ENCODE measurements around the gene BOLA1.
"Not testable (repeated sequence)": the region's sequence is repeated elsewhere in the genome, so short reads cannot be mapped to it uniquely, and the experiment has no call there.

BOLA1 gene

DNA sequence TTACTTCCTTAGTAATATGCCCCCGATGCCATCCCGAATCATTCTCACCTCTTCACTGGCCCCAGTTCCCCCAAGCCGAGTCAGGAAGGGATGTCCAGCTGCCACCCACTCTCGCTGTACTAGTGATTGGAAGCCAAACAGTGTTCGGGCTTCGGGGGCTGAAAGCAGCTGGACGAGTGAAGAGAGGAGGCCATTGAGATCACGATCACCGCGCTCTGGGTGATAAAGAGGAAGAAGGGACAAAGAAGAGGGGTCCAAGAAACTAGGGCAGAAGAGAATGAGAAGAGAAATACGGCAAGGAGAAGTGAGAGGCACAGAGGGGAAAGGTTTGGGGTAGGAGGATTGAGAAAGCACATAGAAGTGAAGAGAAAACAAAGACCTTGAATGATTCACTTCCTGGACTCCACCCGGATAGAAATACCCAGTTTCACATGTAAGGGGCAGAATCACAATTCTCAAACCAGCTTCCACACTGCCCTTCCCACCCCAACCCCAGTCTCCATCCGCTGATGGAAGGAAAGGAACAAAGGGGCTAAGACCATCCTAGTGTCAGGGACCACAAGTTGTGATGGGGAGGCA, 31.9 kb downstream of the BOLA1 start:
- DNase-seq (ENCODE audit: low read depth in 2 of 2) = no peak

GRCh38 chr1:149932474-149932873, 33.1 kb downstream of the BOLA1 start:
- no peak for DNase-seq (ENCODE audit: low read depth in 2 of 2)

- no peak for DNase-seq (ENCODE audit: low read depth in 2 of 2)
Measured at GRCh38 chr1:149933208-149933607, 33.8 kb downstream of the BOLA1 start.

- DNase-seq (ENCODE audit: low read depth in 2 of 2) = no peak
Measured at GRCh38 chr1:149934356-149934755, 35.0 kb downstream of the BOLA1 start.

DNA sequence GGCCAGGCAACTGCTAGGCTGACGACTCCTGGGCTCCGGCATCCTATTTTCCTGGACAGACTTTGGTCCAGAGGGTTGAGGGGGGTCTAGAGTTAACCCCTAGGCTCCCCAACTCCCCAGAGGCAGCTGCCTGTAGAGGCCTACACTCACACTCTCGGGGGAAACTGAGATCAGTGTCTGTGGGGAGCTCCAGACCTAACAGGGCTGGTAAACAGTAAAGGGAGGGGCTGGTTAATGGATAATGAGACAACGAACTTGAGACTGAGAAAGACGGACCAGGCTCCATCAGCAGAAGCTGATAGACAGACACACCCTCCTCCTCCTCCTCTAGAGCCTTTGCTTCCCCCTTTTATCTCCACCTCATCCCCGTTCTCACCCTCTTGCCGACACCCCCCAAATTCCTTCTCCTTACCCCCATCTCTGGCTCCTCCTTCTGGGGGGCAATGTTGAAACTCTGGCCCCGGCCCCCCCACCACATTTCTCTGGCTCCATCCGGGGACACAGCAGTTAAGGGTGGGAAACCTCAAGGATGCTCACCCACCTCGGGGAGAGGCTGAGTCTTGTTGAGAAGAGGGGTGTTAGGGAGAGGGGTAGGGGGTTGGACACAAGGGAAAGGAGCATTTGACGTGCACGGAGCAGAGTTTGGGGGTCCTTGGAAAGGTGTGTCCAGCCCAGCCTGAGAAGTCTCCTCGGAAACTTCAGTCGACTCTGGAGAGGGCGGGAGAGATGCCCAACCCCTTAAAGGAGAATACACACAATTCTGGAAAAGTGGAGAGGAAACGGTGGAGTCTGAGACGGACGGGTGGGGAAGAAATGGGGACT, 37.0 kb downstream of the BOLA1 start, which contains the start of gene MTMR11:
Gene MTMR11, minus strand, starts transcription at position 710 of the 822 bp plus-strand sequence. Its CDS starts 232 bp downstream, at position 478.
- no peak for DNase-seq (ENCODE audit: low read depth in 2 of 2)

DNA sequence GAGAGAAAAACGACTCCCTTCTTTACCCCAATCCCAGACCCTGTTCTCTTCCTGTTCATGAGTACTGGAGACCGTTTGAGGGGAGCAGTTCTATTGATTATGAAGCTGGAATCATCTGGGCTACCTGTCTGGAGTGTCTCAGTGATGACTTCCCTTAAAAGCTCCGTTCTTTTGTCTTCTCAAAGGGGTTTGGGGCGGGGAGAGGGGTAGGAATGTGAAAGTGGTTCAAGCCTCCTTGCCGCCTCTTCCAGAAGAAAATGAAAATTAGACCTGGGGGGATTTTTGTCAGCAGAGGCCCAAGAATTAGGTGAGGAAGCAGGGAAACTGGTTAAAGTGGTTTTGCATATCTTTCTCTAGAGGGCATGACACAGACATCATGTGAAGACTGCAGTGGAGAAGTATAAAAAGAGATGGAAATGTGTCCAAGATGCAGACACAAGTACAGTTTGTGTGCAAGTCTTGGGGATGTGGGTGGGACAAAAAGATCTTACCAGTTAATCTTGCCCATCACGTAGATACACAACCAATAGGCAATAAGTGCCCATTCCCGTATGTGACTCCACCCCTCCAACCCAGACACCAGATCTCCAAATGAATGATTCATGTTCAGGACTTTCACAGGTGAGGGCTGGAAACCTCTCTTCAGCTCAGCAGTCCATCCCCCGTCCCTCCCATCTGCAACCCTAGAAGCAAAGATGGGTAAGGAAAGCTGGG, 37.8 kb downstream of the BOLA1 start:
- DNase-seq (ENCODE audit: low read depth in 2 of 2) = no peak

- no peak for DNase-seq (ENCODE audit: low read depth in 2 of 2)
Measured at GRCh38 chr1:149937759-149938158, 38.4 kb downstream of the BOLA1 start.

DNA sequence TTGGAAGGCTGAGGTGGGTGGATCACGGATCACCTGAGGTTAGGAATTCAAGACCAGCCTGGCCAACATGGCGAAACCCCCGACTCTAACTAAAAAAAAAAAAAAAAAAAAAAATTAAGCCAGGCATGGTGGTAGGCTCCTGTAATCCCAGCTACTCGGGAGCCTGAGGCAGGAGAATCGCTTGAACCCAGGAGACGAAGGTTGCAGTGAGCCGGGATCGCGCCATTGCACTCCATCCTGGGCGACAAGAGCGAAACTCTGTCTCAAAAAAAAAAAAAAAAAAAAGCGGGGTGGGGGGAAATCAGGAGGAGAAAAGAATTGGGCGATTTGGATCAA, 39.3 kb downstream of the BOLA1 start:
- DNase-seq (ENCODE audit: low read depth in 2 of 2) = not testable (repeated sequence)

DNA sequence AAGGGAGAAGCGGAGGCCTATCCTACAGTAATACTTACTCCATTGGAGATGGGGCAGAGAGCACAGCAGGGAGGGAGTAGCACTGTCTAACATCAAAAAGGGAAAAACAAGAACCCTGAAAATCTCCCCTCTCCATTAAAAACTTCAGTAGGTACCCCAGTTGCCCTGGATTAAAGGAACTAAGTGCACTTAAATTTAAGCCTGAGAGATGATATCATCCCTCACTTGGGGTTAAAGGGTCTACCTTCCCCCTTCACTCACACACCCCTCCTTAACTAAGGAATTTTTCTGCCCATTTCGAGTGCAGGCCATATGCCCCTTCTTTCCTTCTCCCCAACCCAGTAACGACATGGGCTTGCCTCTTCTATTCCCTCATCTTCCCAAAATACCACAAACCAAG, 41.1 kb downstream of the BOLA1 start:
- no peak for DNase-seq (ENCODE audit: low read depth in 2 of 2)

DNA sequence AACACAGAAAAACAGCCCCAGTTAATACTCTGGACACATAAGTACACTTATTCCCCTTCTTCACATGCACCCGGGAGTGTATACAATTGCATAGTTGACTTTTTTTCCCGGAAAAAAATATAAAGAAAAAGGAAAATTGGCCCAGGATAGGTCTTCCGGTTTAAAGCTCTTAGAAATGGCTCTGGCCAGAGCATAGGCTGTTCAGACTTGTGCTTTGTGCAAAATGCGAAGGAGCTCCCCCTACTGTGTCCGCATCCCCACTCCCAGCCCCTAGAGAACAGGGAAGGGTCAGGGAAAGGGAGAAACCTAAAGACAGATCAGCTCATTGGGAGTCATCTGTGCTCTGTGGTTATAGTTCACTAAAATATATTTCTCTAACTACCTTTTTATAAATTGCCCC, 42.8 kb downstream of the BOLA1 start:
- no peak for DNase-seq (ENCODE audit: low read depth in 2 of 2)

- no peak for DNase-seq (ENCODE audit: low read depth in 2 of 2)
Measured at GRCh38 chr1:149942885-149943284, 43.5 kb downstream of the BOLA1 start.

- no peak for DNase-seq (ENCODE audit: low read depth in 2 of 2)
Measured at GRCh38 chr1:149945206-149945605, 45.8 kb downstream of the BOLA1 start.

GRCh38 chr1:149949911-149950310, 50.5 kb downstream of the BOLA1 start:
- no peak for DNase-seq (ENCODE audit: low read depth in 2 of 2)
